SH-SY5Y (cell line): ENCODE measurements around the gene CIB2.

ENCODE experiments used
- GATA2 ChIP-seq: IDR thresholded peaks from 2 replicates; pipeline ENCODE4 v1.6.1; 2011; ENCODE audit warnings: mild to moderate bottlenecking, low read depth, low read length
- GATA3 ChIP-seq: IDR thresholded peaks from 2 replicates; pipeline ENCODE4 v1.6.1; 2011; ENCODE audit warnings: low read depth, mild to moderate bottlenecking, low read length, moderate library complexity

DNA sequence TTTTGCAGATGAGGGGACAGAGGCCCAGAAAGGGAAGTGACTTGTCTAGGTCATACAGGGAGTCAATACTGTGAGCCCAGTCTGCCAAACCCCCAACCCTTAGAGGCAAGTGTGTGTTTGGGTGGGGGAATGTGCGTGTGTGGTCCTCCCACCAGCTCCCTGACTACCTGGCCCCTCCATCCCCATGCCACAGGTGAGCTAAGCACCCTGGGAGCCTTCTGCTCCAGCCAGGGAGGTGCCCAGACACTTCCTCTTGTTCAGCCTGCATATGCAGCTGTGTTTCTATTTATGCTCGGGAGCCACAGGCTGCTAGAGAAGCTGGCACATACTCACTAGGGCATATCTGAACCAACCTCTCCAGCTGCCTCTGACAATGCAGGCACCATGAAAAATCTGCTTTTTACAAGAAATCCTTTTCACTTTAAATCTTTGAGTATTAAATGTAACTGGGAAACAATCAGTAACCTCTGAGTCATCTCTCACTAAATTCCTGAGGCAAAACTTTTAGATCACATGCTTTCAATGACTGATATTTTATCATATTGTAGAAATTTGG, 74.5 kb downstream of the CIB2 start:
- TF ChIP-seq GATA3 (no peak), GATA2 (no peak)
